ENCODE results near the gene FANCC.

Gene FANCC

GRCh38 chr9:95190413-95190812 is 127.1 kb downstream of the FANCC start:
- no peak for DNase-seq (ENCODE audit: low read depth, low spot score)

- DNase-seq (ENCODE audit: low read depth, low spot score), result no peak
These were observed 128.0 kb downstream of the FANCC start for GRCh38 chr9:95189251-95190098.

DNA sequence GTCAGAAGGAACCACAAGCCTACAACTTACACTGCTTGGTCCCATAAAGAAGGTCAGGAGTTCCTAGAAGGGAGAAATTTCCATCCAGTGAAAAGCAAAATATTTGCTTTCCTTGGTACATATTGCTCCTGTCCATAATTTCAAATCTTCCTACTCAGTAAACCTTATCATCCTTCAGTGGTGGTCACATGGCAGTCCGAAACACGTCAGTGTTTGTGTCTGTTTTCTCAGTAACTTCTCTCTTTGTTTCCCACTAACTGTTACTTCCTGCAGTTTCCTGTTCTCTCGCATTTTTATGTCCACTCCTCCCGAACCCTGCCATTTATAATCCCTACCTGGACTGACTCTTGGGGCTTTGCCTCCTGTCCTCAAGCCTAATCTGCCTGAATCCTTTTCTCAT is 129.1 kb downstream of the FANCC start:
- no peak for DNase-seq (ENCODE audit: low read depth, low spot score)

DNA sequence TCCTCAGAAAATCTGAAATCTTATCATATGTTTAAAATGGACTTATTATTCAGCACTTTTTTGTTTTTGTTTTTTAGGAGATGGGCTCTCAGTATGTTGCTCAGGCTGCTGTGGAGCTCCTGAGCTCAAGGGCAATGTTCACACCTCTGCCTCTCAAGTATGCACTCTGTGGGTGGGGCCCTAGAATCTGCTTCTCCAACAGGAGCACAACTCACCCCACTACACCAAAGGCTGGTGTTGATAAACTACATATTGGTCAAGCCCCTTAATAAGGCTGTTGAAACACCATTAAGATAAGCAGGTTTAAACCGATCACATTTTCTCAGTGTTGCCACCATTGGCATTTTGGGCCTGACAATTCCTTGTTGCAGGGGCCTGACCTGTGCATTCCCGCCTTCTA is 131.6 kb downstream of the FANCC start:
- no peak for DNase-seq (ENCODE audit: low read depth, low spot score)

- peak; percentile 50 for DNase-seq (ENCODE audit: low read depth, low spot score)
These were observed 134.5 kb downstream of the FANCC start for GRCh38 chr9:95182854-95183563.

DNA sequence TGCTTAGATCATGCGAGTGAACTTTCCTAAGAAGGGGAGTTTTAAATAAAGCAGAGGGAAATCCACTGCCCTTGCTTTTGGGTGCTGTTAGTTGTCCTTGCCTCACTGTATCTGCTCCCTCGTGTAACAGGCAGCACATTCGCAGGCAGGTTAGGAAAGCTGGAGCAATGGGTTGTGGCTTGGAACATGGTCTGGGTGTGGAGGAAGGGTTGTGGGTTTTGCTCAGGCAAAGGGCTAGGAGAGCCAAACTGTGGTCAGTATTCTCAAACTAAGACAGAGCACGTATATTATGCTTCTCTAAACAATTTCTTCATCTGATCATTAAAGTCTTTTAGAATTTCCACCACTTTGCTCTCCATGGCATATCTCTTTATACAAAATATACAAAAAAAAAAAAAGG is 135.7 kb downstream of the FANCC start:
- DNase-seq (ENCODE audit: low read depth, low spot score), result no peak

DNA sequence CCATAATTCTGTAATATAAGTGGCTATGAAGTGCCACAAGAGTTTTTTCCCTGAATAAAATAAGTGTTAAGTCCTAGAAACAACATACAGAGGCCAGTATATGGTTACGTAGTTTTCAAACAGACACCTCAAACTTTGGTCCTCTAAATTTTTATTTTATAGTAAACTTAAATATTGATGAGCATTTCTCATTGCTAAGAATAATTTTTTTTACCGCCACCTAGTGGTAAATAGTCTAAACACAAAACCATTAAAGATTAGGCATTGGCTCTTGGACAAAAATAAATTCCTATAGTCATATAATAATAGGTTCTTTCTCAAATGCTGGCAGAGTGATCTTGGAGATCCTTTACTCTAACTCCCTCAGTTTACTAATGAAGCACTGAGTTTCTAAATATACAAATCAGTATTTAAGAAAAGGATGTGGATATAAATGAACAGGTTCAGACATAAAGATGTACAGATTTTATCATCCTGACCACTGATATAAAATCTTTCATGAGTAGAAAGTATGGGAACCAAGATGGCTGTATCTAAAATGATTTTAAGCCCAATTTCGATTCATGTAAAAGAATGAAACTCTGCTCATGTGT is 136.2 kb downstream of the FANCC start:
- DNase-seq (ENCODE audit: low read depth, low spot score), result no peak

DNA sequence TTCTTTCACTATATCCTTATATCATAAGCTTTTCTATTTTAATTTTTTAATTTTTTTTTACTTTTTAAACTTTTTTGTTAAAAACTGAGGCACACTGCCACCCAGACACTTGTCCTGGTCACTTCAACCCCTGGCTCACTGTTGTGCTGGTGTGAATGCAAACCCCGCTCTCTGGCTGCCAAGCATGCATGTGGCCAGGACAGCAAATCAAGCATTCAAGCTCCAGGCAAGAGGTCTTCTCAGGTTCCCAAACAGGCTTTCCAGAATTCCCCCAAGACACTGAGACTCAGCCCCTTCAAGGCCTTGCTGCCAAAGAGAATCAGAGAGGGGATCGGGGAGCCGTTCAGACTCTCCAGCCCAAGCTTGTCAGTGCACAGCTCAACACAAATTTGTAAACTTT is 139.9 kb downstream of the FANCC start:
- DNase-seq (ENCODE audit: low read depth, low spot score), result no peak

DNA sequence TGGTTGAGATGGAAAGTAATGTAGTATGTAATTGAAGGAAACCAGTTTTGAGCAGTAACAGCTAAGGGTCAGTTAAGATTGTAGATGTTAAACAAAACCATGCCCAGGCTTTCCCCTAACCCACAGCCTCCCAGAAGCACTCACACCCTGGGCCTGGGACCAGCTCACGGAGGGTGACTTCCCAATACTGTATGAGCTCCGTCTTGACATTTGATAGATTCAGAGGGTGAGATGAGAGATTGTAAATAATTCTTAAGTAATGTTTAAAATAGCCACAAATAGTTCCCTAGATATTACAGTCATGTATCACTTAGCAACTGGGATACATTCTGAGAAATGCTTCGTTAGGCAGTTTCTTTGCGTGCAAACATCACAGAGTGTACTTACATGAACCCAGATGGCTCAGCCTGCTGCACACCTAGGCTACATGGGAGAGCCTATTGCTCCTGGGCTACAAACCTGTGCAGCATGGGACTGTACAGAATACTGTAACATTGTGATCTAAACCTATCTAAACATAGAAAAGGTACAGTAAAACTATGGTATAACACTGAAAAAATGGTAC is 140.7 kb downstream of the FANCC start:
- no peak for DNase-seq (ENCODE audit: low read depth, low spot score)

DNA sequence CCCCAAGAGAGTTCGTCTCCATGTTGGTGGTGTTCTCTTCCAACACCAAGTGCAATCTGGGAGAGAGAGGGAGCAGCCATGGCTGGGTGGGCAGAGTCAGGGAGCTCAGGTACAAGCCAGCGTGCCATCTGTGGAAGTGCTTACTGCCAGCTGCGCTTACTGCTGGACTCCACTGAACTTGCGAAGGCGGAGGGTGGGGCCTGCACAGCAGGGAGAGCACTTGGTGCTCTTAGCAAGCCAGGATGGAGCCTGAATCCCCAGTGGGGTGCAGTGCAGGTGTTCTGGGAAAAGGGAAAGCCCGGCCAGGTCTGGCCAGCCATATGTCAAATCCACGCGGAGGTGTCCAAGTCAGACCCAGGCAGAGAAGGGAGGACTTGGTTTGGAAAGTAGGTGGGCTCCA is 142.0 kb downstream of the FANCC start:
- DNase-seq (ENCODE audit: low read depth, low spot score), result no peak

GRCh38 chr9:95174038-95174437 is 143.5 kb downstream of the FANCC start:
- DNase-seq (ENCODE audit: low read depth, low spot score), result no peak

DNA sequence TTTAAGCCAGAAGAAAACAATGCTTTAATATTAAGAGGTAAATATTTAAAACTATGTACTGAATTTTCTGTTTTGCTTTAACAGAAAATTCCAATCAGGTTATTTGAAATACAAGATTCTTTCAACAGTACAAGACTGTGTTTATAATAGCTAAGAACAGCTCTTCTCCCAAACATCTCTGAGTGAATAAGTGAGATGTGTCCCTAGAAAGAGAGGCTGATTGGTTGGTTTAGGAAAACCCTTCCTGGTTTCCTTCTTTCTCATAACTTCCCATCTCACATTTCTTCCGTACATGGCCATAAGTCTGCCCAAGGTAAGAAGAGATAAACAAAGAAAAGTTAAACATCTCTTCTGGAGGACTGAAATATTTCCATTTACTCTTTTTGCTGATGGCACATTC is 145.9 kb downstream of the FANCC start:
- DNase-seq (ENCODE audit: low read depth, low spot score), result no peak

GRCh38 chr9:95171001-95171400 is 146.5 kb downstream of the FANCC start:
- no peak for DNase-seq (ENCODE audit: low read depth, low spot score)

DNA sequence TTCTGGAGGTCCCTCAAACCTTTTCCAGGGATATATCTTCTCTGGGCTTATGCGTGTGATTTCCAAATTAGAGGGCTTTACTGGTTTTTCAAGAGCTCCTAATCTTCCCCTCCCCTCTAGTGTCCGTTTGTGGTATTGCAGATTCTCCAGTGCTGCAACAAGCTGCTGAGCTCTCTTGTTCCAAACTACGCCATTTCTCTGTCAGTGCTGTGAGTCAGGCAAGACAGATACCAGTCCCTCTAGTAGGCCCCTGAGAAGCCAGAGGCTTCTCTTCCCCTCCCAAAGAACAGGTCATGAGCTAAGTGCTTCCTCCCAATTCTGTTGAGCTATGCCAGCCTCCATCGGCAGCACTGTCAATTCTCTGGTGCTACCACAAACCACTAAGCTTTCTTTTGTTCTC is 149.5 kb downstream of the FANCC start:
- peak; percentile 87 for DNase-seq (ENCODE audit: low read depth, low spot score)

- DNase-seq (ENCODE audit: low read depth, low spot score), result no peak
These were observed 152.5 kb downstream of the FANCC start for GRCh38 chr9:95165004-95165403.

DNA sequence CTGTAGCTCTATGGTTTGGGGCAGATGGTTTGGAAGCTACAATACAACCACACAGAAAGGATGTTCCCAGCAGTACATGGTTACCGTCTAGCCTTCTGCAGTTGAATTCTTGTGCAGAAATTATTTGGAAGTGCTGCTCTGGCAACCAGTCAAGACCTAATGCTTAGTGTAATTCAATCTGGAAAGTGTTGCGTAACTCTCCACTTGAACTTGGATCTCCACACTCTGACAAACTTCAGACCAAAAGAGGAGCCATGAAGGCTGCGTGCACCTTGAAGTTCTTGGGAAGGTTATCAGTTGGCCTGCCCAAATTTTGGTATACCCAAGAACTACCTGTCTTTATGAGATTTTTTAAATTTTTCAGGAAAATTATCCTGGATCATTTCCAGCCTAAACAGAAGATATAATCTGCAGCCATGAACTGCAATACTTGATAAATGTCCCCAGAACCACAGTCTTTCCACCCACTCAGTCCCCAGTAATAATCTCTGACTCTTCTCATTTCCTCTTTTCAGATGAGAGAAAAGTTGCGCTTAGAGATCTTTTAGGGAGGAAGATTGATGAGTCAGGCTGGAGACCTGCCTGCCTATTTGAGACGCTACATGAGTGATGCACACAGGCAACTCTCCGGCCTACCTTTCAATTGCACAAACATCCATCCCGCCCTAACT is 159.9 kb downstream of the FANCC start:
- no peak for DNase-seq (ENCODE audit: low read depth, low spot score)

DNA sequence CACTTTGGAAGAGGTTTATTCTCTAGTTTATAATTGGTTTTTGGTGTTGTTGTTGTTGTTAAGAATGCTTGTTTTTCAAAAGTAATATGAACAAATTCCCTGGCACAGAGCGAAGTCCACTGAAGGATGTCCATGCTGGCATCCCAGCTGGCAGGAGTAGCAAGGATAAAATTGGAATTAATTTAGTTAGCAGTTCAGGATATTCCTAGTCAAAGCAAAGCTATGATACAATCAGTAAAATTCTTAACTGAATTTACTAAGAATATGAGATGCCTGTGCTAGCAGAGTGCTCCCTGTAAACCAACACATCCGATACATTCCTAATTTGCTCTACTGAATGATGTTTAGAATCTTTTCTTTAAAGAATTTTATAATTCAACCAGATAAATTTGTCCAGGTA is 161.4 kb downstream of the FANCC start:
- no peak for DNase-seq (ENCODE audit: low read depth, low spot score)

DNA sequence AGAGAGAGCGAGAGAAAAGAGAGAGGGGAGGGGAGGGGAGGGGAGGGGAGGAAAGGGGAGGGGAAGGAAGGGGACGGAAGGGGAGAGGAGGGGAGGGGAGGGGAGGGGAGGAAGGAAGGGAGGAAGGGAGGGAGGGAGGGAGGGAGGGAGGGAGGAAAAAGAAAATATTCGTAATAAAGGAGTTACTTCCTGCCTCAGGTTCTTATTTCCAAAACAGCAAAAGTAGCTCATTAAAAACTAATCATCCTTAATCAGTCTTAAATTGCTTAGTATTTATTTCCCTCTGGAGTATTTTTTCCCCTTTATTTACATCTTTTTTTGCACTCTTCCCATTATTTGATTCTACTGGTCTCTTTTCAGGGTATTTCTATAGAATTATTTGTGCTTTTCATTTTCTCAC is 162.3 kb downstream of the FANCC start:
- DNase-seq (ENCODE audit: low read depth, low spot score), result no peak

GRCh38 chr9:95150903-95151302 is 166.6 kb downstream of the FANCC start:
- no peak for DNase-seq (ENCODE audit: low read depth, low spot score)

DNA sequence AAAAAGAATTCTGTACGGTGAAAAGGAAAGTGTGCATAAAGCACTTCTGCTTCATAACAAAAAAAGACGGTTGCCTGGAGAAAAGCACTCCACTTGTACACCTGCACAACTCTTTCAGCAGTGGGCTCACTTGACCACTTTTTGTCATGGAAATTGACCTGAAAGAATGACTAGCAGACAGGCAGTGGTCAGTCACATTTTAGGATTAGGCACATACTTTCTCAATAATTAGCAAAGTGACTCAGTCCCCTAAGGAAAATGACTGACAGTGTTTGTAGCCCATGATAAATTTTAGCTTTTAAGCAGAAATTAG is 169.3 kb downstream of the FANCC start:
- no peak for DNase-seq (ENCODE audit: low read depth, low spot score)

DNA sequence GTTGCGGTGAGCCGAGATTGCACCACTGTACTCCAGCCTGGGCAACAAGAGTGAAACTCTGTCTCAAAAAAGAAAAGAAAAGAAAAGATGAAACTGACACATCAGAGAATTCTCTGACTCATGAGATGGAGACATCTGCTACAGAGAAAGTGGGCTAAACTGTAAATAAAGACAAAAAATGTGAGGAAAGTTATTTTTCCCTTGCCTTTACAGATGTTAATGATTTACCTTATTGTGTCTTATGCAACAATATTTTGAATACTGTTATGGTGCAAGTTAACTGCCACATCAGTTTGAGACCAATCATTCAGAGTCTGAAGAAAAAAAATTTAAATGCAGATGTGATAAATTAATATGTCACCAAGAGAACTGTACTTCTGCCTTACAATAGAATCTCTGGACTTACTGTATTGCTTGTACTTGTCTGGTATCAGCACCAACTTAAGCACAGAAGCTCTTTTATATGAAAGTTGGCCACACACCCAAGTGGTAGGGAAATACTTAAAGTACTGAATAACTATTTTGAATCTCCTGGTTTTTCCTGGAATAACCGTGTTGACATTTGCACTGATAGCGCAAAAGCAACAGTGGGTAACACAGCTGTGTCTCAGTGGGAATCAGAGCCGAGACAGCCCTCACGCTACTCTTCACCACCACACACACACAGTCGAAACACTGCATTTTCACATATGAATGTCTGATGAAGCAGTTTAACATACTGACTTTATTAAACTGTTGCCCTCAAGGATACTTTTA is 169.9 kb downstream of the FANCC start:
- DNase-seq (ENCODE audit: low read depth, low spot score), result no peak
